GM21619 (cell line): Measurements from ENCODE around the gene TYW1.
"Not testable (repeated sequence)": the region's sequence is repeated elsewhere in the genome, so short reads cannot be mapped to it uniquely, and the experiment has no call there.

Source experiments
- ATAC-seq: cut with Tn5 transposase; IDR thresholded peaks from one replicate; pipeline ENCODE4 v1.9.1; 2021; ENCODE audit not compliant: unreplicated experiment

The TYW1 gene

DNA sequence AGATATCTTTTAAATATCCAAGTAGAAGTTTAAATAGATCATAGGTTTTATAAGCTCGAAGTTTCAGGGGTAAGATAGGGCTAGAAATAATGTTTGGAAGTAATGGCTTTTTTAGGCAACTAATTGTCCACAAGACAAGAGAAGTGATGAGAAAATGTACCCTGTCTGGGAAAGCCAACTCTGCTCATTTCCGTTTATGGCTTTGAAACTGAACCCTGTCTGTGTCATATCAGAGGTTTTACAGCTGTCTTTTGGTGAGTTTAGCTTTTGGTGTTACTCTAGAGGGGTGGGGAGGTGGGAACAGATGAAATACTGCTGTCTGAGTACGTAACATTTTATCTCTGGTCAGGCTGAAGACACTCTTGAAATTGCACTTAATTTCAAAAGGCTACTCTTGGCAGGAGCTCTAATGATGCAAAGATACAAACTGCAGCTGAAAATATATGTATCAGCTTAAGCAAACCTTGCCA, 189.1 kb downstream of the TYW1 start:
- peak; percentile 83 for ATAC-seq

DNA sequence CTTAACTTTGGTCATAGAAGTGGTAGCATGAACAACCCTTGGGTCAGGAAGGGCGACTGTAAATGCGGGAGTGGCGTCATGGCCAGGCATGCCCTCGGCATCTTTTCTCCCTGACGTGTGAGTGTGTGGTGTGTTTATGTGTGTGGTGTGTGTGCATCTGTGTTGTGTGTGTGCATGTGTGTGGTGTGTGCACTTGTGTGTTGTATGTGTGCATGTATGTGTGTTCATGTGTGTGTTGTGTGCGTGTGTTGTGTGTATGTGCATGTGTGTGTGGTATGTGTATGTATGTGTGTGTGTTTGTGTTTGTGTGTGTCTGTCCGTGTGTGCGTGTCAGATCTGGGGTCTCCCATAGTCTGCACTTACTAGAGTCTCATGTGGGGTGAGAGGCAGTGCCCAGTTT, 192.5 kb downstream of the TYW1 start:
- not testable (repeated sequence) for ATAC-seq

GRCh38 chr7:67189801-67190465, 193.3 kb downstream of the TYW1 start:
- ATAC-seq = not testable (repeated sequence)

DNA sequence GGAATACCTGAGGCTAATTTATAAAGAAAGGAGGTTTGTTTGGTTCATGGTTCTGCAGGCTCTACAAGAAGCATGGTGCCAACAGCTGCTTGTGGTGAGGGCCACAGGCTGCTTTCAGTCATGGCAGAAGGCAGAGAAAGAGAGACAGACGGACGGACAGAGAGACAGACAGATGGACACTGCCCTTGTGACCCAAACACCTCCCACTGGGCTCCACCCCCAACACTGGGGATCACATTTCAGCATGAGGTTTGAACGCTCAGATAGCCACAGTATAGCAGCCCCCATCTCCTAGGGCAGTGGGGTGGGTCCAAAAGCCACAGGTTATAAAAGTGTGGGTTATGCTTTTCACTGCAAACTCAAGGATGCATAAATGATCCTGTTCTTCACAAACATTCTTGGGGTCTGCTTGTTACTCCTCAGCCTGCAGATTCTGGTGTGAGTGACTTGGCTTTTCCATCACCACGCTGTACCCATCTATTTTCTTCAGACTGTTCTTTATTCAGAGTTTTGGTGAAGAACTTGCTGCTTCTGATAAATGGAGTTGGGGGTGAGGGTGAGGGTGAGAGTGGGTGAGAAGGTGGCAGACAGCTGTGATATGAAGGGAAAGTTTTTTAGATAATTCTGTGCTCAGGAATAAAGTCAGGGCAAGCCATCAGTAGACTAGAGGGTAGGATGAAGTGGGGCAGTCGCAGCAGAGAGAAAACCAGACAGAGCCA, 194.5 kb downstream of the TYW1 start:
- not testable (repeated sequence) for ATAC-seq

DNA sequence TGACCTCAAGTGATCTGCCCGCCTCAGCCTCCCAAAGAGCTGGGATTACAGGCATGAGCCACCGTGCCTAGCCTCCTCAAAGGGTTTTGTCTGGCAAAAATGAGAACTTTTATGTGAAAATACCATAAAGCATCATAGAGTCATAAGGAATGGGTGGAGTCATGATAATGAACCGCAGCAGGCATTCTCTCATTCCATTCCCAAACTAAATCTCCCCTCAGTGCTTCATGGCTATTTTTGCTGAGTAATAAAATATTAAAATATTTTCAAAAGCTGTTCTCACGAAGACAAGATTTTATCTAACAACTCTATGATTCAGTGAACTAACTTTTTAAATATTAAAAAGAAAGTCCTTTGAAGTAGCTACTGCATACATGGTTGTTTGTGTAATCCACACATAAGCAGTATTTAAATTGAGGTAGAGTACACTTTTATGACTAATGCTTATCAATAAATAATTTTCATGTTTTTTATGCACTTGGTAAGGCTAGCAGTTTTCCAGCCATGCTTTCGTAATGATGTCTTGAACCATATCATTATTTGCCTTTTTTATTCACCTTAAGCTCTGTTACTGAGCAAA, 195.6 kb downstream of the TYW1 start:
- ATAC-seq = not testable (repeated sequence)

- ATAC-seq = not testable (repeated sequence)
Measured at GRCh38 chr7:67192889-67193613, 196.4 kb downstream of the TYW1 start.

DNA sequence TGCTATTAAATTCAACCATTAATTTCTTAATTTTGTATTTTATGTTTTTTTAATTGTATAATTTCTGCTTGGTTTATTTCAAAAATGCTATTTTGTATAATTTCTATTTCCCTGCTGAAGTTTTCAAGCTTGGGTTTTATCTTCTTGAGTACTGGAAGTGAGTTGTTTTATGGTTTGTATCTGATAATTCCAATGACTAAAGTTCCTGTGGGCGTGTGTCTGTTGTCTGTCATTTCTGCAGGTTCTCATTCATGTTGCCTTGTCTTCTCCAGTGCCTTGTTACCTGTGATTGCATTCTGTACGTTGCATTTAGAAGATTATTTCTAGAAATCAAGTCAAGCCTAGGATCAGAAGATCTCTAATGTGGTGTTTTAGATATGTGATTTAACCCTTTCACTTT, 199.5 kb downstream of the TYW1 start:
- not testable (repeated sequence) for ATAC-seq

- ATAC-seq = not testable (repeated sequence)
Measured at GRCh38 chr7:67198865-67199526, 202.4 kb downstream of the TYW1 start.

GRCh38 chr7:67205772-67206171, 209.1 kb downstream of the TYW1 start:
- ATAC-seq = not testable (repeated sequence)

- ATAC-seq = no peak
Measured at GRCh38 chr7:67206452-67206851, 209.8 kb downstream of the TYW1 start.

GRCh38 chr7:67208656-67209055, 212.0 kb downstream of the TYW1 start:
- not testable (repeated sequence) for ATAC-seq

- ATAC-seq = no peak
Measured at GRCh38 chr7:67209256-67209655, 212.6 kb downstream of the TYW1 start.

GRCh38 chr7:67210567-67210966, 213.9 kb downstream of the TYW1 start:
- ATAC-seq = no peak

GRCh38 chr7:67211650-67212330, 215.2 kb downstream of the TYW1 start:
- not testable (repeated sequence) for ATAC-seq

GRCh38 chr7:67213038-67213437, 216.4 kb downstream of the TYW1 start:
- ATAC-seq = not testable (repeated sequence)

DNA sequence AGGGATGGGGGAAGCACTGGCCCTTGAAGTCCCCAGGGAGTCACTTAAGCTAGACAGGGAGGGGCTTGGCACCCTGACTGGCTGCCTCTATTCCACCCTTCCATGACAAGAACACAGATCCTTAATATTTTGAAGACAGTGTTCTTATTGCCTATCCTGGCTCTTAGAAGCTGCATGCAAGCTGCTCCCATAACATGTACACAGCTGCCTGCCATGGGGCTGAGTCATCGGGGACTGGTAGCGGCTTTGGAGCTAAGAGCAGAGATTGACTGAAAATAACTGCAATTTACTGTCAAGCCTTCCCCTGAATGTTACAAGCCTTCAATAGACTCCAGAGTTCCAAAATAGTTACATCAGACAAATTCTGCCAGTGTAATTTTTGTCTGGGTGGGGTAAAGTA, 226.9 kb downstream of the TYW1 start:
- ATAC-seq = not testable (repeated sequence)

DNA sequence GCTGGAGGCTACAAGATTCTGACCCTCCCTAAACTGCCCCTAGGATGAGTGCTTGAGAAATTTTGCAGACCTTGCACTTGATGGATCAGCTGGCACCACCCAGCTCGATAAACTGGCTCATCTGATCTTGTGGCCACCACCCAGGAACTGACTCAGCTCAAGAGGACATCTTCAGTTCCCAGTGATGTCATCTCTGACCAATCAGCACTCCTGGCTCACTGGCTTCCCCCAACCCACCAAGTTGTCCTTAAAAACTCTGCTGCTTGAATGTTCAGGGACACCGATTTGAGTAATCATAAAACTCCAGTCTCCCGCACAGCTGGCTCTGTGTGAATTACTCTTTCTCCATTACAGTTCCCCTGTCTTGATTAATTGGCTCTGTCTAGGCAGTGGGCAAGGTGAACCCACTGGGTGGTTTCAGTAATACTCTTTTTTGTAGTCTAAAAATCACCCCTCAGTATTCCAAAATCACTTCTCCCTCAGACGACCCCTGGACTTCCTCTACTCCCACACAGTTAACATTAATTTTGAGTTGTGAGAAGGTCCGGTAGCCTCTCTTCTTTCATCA, 229.8 kb downstream of the TYW1 start:
- not testable (repeated sequence) for ATAC-seq

DNA sequence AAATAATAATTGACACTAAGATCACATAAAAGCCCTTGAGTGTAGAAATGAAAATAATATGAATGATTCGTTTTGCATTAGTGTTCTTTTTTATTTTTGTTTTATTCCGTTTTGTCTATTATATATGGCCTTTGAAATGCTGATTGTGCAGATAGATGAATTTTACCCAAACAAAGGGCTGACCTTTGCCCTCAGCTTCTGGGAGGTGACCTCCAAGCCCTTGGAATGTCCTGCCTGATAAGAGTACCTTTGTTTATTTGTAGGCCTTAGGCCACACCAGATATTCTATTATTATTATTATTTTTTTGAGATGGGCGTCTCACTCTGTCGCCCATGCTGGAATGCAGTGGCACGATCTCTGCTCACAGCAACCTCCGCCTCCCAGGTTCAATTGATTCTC, 230.3 kb downstream of the TYW1 start:
- ATAC-seq = not testable (repeated sequence)

DNA sequence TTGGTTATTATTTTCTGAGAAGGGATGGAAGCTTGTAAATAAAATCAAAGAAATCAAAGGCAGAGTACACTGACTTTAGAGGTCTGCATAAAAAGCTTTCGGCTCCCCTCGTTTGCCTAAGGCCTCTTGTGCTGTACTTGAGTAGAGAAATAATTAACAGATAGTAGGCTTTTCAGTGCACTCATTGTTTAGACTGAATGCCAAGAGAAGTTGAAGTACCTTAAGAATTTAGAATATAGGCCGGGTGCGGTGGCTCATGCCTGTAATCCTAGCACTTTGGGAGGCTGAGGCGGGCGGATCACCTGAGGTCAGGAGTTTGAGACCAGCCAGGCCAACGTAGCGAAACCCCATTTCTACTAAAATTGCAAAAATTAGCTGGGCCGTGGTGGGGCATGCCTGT, 232.4 kb downstream of the TYW1 start:
- ATAC-seq = not testable (repeated sequence)

- not testable (repeated sequence) for ATAC-seq
Measured at GRCh38 chr7:67230029-67230428, 233.4 kb downstream of the TYW1 start.
